Tibial artery (tissue), 4 donors: ENCODE results near the gene SYNPO.

Experiments
- DNase-seq, 2 donors: peaks; one replicate each; pipeline ENCODE4 v3.0.0-alpha.2; 2019
- H3K27ac ChIP-seq, 2 donors: fragments of 200-600 bp; sonication (generic) in 1 of 2; 1 replicate in 1 of 2; 2 replicates in 1 of 2; pipeline ENCODE4 v1.5.1; 2018 to 2019; ENCODE audit warnings: mild to moderate bottlenecking in 1 of 2
- H3K27me3 ChIP-seq, 2 donors: fragments of 200-600 bp; sonication (generic) in 1 of 2; one replicate each; pipeline versions ENCODE4 v1.5.1 to v1.6.0; 2016 to 2019
- H3K36me3 ChIP-seq, 3 donors: fragments of 200-600 bp; sonication (generic) in 2 of 3; one replicate each; pipeline ENCODE4 v1.5.1; 2016 to 2019; ENCODE audit warnings: mild to moderate bottlenecking in 2 of 3
- H3K4me1 ChIP-seq, 4 donors: fragments of 200-600 bp; sonication (generic) in 2 of 4; 1 replicate in 3 of 4; 2 replicates in 1 of 4; pipeline ENCODE4 v1.5.1; 2016 to 2019
- H3K4me3 ChIP-seq, 2 donors: fragments of 200-600 bp; sonication (generic) in 1 of 2; 1 replicate in 1 of 2; 2 replicates in 1 of 2; pipeline ENCODE4 v1.5.1; 2018 to 2019; ENCODE audit warnings: mild to moderate bottlenecking in 2 of 2
- H3K9me3 ChIP-seq, 3 donors: fragments of 200-600 bp; sonication (generic) in 1 of 3; one replicate each; pipeline ENCODE4 v1.5.1; 2016 to 2019
- intact Hi-C: fragments of 100-400 bp; cut with DNase I; formaldehyde crosslinking; loops from one replicate; pipeline ENCODE4 v1.15.0; 2023; ENCODE audit warnings: low total_unique reads
- TF ChIP-seq, protein P1 (sequence below), 2 experiments: fragments of 200-600 bp in 1 of 2; fragments of 450-650 bp in 1 of 2; IDR thresholded peaks; one replicate each; pipeline ENCODE4 v1.5.1; 2017 to 2019; ENCODE audit warnings: antibody characterized with exemption in 2 of 2, mild to moderate bottlenecking in 1 of 2, moderate library complexity in 1 of 2

SYNPO gene

DNA sequence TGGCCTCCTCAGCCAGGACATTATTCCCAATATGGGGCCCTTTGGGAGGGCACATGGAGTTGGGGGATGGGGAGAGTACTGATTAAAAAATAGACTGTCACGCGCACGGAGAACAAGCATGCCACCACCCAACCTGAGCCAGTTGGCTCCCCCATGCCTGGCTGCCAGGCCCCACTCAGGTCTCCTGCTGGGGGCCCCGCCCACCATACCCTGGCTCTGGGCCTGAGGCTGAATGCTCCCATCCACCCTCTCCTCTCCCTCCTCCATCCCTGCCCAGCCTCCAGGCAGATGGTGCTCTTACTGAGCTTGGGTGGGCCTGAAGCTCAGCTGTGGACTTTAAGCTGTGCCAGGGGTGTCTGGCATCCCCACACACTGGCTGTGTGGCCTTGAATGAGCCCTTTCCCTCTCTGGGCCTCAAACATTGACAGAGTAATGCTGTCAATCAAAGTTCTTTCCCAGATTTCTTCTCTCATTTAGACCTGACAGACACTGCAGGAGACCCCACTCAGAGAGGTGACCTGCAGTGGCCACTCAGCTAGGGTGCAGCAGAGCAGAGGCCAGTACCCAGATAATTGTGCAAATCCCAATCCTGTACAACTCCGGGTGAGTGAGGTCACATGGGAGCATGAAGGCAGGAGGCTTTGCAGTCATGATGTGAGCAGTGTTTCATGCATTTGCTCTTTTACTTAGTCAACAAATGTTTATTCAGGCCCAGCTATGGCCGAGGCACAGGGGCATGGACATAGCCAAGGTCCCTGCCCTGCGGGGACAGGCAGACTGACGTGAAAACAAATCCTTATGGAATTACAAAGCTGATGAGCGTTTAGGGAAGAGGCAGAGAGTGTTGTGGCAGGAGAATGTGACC, 9.8 kb upstream of the SYNPO start:
- peak in 1 of 2 donors; percentile 86 for DNase-seq
- Histone ChIP-seq H3K4me3 (no peak overlapping the region), H3K27ac (peak overlapping the region; percentile 99 to 100), H3K27me3 (no peaks in the 10 kb centered on the region), H3K4me1 (peaks cover 0 to 95% (median 84%) of the 10 kb centered on the region in 4 donors), H3K9me3 (no peaks in the 10 kb centered on the region), H3K36me3 (no peaks in the 10 kb centered on the region)
- intact Hi-C loops = no loop called here
- TF ChIP-seq, protein P1, sequence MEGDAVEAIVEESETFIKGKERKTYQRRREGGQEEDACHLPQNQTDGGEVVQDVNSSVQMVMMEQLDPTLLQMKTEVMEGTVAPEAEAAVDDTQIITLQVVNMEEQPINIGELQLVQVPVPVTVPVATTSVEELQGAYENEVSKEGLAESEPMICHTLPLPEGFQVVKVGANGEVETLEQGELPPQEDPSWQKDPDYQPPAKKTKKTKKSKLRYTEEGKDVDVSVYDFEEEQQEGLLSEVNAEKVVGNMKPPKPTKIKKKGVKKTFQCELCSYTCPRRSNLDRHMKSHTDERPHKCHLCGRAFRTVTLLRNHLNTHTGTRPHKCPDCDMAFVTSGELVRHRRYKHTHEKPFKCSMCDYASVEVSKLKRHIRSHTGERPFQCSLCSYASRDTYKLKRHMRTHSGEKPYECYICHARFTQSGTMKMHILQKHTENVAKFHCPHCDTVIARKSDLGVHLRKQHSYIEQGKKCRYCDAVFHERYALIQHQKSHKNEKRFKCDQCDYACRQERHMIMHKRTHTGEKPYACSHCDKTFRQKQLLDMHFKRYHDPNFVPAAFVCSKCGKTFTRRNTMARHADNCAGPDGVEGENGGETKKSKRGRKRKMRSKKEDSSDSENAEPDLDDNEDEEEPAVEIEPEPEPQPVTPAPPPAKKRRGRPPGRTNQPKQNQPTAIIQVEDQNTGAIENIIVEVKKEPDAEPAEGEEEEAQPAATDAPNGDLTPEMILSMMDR (IDR thresholded peaks at IDR 0.05) = no peak

DNA sequence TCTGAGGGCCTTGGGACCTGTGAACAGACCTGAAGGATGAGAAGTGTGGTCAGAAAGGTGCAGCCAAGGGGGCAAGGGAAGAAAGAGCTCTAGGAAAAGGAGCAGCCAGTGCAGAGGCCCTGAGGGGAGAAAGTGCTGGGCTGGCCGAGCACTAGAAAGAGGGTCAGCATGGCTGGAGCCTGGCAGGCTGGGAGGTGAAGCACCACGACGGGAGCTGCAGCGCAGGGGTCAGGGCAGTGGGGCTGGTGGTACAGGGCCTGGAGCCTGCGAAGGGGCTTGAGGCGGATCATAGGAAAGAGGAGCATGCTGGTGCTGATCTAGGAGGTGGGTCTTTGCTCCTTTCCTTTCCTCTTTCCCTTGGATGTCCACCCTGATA, 9.1 kb upstream of the SYNPO start:
- no peak overlapping the region for H3K4me3 ChIP-seq
- H3K4me1 ChIP-seq = peaks cover 0 to 99% (median 86%) of the 10 kb centered on the region in 4 donors
- H3K9me3 ChIP-seq = no peaks in the 10 kb centered on the region
- DNase-seq = no peak
- TF ChIP-seq, protein P1 (IDR thresholded peaks at IDR 0.05) = no peak
- intact Hi-C loops = no loop called here
- H3K36me3 ChIP-seq = no peaks in the 10 kb centered on the region
- peak overlapping the region; percentile 99 to 100 for H3K27ac ChIP-seq
- no peaks in the 10 kb centered on the region for H3K27me3 ChIP-seq

DNA sequence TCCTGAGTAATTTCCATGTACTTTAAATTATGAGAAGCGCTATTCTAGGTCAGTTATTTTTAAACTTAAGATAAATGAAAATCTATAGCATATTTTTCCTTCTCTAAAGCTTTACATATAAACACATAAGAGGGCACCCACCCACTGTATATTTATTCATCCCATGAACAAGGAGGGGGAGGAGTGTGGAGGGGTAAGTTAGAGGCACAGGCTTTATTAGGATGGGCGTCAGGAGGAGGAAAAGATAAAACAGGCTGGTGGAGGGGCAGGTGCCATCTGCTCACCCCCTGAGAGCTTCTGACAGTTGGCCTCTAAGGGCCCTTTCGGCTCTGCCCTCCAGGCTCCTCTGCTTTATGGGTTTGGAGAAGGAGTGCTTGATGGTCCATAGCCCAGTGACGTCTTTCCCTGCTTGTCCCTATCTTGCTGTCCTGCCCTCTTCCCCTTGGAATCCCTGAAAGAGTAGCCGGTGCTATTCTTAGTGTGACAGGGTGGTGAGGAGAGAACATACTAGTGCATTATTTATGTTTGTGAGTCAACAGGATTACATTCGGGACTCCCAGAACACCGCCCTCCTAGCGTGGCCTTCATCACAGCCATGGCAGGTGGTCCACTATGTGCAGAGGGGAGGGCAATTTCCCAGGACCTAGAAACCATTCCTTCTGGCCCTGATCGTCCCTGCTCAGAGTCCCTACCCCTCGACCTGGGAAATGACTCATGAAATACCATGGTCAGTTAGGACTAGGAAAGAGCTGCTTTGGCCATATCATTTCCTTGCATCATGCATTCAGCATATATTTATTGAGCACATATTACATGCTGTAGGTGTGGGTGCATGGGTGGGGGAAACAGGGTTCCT, 7.9 kb upstream of the SYNPO start:
- no peaks in the 10 kb centered on the region for H3K36me3 ChIP-seq
- TF ChIP-seq, protein P1 (IDR thresholded peaks at IDR 0.05) = no peak
- no peak for DNase-seq
- H3K27ac ChIP-seq = peak overlapping the region; percentile 99 to 100
- intact Hi-C loops = no loop called here
- no peaks in the 10 kb centered on the region for H3K9me3 ChIP-seq
- H3K4me1 ChIP-seq = peaks cover 0 to 99% (median 86%) of the 10 kb centered on the region in 4 donors
- no peaks in the 10 kb centered on the region for H3K27me3 ChIP-seq
- H3K4me3 ChIP-seq = no peak overlapping the region

DNA sequence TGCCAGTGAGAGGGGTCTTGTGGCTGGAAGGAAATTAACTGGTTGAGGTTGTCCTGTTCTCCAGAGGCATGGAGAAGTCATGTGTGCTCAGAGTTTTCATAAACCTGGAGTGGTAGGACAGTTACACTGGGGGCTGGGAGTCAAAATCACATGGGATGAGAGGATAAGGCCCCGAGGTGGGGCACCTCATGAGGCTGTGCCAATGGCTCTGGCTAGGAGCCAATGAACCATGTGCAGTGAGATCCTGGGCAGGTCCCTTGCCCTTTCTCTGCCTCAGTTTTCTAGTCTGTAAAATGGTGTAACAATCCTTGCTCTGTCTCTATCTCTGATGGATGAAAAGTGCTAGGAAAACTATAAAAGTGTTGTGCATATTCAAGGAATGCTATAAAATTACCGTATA, 7.0 kb upstream of the SYNPO start:
- intact Hi-C loops = no loop called here
- DNase-seq = no peak
- TF ChIP-seq, protein P1 (IDR thresholded peaks at IDR 0.05) = no peak
- H3K9me3 ChIP-seq = no peaks in the 10 kb centered on the region
- no peaks in the 10 kb centered on the region for H3K27me3 ChIP-seq
- no peak overlapping the region for H3K4me3 ChIP-seq
- H3K27ac ChIP-seq = peak overlapping the region; percentile 99 to 100
- H3K4me1 ChIP-seq = peaks cover 0 to 99% (median 86%) of the 10 kb centered on the region in 4 donors
- H3K36me3 ChIP-seq = no peaks in the 10 kb centered on the region

DNA sequence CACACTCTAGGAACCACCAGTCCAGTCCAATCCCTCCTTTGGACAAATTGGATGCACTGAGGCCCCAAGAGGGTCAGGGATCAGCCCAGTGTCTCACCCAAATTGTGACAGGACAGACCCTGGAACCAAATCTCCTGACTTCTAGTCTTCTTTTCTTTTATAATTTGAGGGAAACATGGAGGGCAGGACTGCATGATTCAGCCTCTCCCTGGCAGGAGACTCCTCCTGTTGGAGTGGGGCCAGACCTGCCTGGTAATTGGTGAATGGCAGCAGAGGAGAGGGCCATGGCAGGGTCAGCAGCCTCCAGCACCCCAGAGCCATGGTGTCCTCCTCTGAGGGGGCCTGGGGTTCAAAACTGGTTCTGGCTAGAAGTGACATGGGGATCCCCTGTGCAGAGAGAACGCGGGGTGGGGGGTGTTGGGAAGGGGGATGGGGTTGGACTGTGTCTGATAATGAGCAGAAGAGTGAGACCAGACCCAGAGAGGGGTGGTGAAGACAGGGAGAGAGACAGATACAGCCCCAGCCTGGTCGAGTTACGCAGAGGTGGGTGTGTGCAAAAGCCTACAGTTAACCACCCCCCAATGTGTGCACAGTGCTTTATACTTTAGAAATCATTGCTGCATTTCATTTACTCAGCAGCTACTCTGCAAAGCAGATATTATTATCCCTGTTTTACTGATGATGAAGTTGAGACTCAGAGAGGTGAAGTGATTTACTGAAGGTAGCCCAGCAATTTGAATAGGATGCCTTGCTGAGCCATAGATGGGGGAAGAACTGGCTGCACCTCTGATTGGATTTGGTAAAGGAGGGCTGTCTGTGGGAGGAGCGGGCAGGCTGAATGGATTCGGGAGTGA, 3.8 kb upstream of the SYNPO start:
- intact Hi-C loops = no loop called here
- Histone ChIP-seq H3K27me3 (no peaks in the 10 kb centered on the region), H3K36me3 (no peaks in the 10 kb centered on the region), H3K27ac (peak overlapping the region; percentile 83 to 86), H3K9me3 (no peaks in the 10 kb centered on the region), H3K4me3 (no peak overlapping the region), H3K4me1 (peaks cover 0 to 99% (median 86%) of the 10 kb centered on the region in 4 donors)
- DNase-seq = peak; percentile 77 to 89
- TF ChIP-seq, protein P1 (IDR thresholded peaks at IDR 0.05) = no peak
